DND-41 (cell line): Measurements from ENCODE around the gene PRKAG2.

Experiments
- CTCF ChIP-seq: IDR thresholded peaks from 2 replicates; pipeline ENCODE4 v1.5.1; 2012; ENCODE audit warnings: borderline replicate concordance, low read length, moderate library complexity, mild to moderate bottlenecking; ENCODE audit not compliant: poor library complexity, severe bottlenecking; ENCODE audit errors: extremely low read depth
- EZH2 ChIP-seq: IDR thresholded peaks from 3 replicates; pipeline ENCODE4 v1.6.1; 2012; ENCODE audit warnings: borderline replicate concordance, low read depth, mild to moderate bottlenecking, moderate library complexity, low read length, inconsistent platforms; ENCODE audit not compliant: severe bottlenecking

- TF ChIP-seq CTCF (no peak), EZH2 (no peak)
Observed at GRCh38 chr7:151671514-151671913, 205.4 kb downstream of the PRKAG2 start.
